ENCODE data around the gene SUPT3H.

SUPT3H gene

DNA sequence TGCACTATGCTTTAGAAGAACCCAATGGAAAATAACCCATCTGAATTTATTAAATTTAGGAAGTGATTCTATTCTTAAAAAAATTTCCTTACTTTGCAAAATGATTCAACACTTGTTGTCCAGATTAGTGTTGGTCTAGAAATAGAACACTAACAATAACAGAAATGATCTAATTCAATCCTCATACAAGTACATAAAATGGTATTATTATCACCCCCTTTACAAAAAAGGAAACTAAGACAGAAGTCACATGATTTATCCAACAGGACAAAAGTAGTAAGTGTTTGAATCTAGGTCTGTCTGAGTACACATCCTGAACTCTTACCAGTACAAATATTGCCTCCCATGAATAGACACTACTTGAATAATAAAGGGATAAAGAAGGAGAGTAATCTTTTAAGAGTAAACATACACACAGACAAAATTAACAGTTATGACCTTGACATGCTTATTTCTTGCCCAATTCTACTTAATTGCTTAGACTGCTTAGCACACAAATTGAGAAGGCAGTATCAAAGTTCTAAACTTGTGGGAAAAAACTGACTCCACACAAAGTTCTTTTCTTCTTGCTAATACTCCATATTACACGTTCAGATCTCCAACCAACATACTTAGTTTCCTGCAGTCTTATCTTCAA is 245.0 kb downstream of the SUPT3H start:
- no peak for DNase-seq (ENCODE audit: low read depth)
- TF ChIP-seq, protein P1, sequence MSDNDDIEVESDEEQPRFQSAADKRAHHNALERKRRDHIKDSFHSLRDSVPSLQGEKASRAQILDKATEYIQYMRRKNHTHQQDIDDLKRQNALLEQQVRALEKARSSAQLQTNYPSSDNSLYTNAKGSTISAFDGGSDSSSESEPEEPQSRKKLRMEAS (IDR thresholded peaks at IDR 0.05; ENCODE audit: low read depth, low read length), result no peak
- TF ChIP-seq MYC (IDR thresholded peaks at IDR 0.05; ENCODE audit: low read depth, low read length) (no peak), POLR2A (IDR thresholded peaks at IDR 0.05; ENCODE audit: extremely low read depth, insufficient read length) (no peak)
- TF ChIP-seq, protein P2, sequence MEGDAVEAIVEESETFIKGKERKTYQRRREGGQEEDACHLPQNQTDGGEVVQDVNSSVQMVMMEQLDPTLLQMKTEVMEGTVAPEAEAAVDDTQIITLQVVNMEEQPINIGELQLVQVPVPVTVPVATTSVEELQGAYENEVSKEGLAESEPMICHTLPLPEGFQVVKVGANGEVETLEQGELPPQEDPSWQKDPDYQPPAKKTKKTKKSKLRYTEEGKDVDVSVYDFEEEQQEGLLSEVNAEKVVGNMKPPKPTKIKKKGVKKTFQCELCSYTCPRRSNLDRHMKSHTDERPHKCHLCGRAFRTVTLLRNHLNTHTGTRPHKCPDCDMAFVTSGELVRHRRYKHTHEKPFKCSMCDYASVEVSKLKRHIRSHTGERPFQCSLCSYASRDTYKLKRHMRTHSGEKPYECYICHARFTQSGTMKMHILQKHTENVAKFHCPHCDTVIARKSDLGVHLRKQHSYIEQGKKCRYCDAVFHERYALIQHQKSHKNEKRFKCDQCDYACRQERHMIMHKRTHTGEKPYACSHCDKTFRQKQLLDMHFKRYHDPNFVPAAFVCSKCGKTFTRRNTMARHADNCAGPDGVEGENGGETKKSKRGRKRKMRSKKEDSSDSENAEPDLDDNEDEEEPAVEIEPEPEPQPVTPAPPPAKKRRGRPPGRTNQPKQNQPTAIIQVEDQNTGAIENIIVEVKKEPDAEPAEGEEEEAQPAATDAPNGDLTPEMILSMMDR (IDR thresholded peaks at IDR 0.05; ENCODE audit: low read depth, low read length), result no peak
- no peak overlapping the region for H3K4me3 ChIP-seq (ENCODE audit: low read depth, low read length)

DNA sequence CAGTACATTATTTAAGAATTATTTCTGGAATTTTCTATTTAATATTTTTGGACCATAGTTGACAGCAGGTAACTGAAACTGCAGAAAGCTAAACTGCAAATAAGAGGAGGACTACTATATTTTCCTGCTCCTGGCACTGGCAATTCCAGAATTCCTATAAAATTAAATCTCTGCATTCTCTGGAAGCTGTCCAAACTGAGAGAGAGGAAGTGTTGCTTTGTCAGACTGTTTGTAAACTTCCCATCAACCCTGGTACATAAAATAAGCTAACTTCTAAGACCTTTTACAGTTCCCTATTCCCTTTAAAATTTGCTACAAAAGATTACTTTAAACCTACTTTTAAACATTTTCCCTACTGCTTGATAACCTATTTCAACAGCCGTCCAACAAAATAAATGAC is 245.7 kb downstream of the SUPT3H start:
- no peak for TF ChIP-seq MYC (IDR thresholded peaks at IDR 0.05; ENCODE audit: low read depth, low read length)
- TF ChIP-seq, protein P1 (IDR thresholded peaks at IDR 0.05; ENCODE audit: low read depth, low read length), result no peak
- DNase-seq (ENCODE audit: low read depth), result no peak
- H3K4me3 ChIP-seq (ENCODE audit: low read depth, low read length), result no peak overlapping the region

GRCh38 chr6:45129051-45129450 is 248.7 kb downstream of the SUPT3H start:
- TF ChIP-seq, protein P1 (IDR thresholded peaks at IDR 0.05; ENCODE audit: low read depth, low read length), result no peak
- no peak for TF ChIP-seq MYC (IDR thresholded peaks at IDR 0.05; ENCODE audit: low read depth, low read length)
- TF ChIP-seq, protein P2 (IDR thresholded peaks at IDR 0.05; ENCODE audit: low read depth, low read length), result no peak
- no peak for TF ChIP-seq POLR2A (IDR thresholded peaks at IDR 0.05; ENCODE audit: extremely low read depth, insufficient read length)
- no peak overlapping the region for H3K4me3 ChIP-seq (ENCODE audit: low read depth, low read length)
- DNase-seq (ENCODE audit: low read depth), result no peak

- TF ChIP-seq POLR2A (IDR thresholded peaks at IDR 0.05; ENCODE audit: extremely low read depth, insufficient read length) (no peak), MYC (IDR thresholded peaks at IDR 0.05; ENCODE audit: low read depth, low read length) (no peak)
- TF ChIP-seq, protein P1 (IDR thresholded peaks at IDR 0.05; ENCODE audit: low read depth, low read length), result no peak
- TF ChIP-seq, protein P2 (IDR thresholded peaks at IDR 0.05; ENCODE audit: low read depth, low read length), result no peak
- H3K4me3 ChIP-seq (ENCODE audit: low read depth, low read length), result no peak overlapping the region
- DNase-seq (ENCODE audit: low read depth), result no peak
These were observed 250.5 kb downstream of the SUPT3H start for GRCh38 chr6:45127185-45127584.

- no peak for DNase-seq (ENCODE audit: low read depth)
- TF ChIP-seq, protein P1 (IDR thresholded peaks at IDR 0.05; ENCODE audit: low read depth, low read length), result no peak
- TF ChIP-seq, protein P2 (IDR thresholded peaks at IDR 0.05; ENCODE audit: low read depth, low read length), result no peak
- no peak for TF ChIP-seq MYC (IDR thresholded peaks at IDR 0.05; ENCODE audit: low read depth, low read length)
- no peak for TF ChIP-seq POLR2A (IDR thresholded peaks at IDR 0.05; ENCODE audit: extremely low read depth, insufficient read length)
- H3K4me3 ChIP-seq (ENCODE audit: low read depth, low read length), result no peak overlapping the region
These were observed 251.7 kb downstream of the SUPT3H start for GRCh38 chr6:45126033-45126432.

DNA sequence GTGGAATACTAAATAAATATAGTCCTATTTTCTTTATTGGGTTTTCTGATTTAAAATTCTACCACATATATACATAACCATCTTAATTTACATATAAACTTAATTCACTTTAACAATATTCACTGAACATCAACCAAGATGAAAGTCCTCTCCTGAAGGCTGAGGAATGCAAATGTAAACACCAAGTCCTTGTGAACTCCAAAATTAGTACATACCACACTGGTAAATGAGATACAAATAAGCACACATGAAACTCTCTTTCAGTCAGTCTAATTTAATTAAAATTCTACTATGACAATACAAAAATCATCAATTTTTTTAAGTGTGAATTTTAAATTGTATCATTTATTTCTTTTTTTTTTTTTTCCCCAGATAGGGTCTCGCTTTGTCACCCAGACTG is 254.7 kb downstream of the SUPT3H start:
- H3K4me3 ChIP-seq (ENCODE audit: low read depth, low read length), result no peak overlapping the region
- TF ChIP-seq, protein P1 (IDR thresholded peaks at IDR 0.05; ENCODE audit: low read depth, low read length), result no peak
- TF ChIP-seq MYC (IDR thresholded peaks at IDR 0.05; ENCODE audit: low read depth, low read length) (no peak), POLR2A (IDR thresholded peaks at IDR 0.05; ENCODE audit: extremely low read depth, insufficient read length) (no peak)
- TF ChIP-seq, protein P2 (IDR thresholded peaks at IDR 0.05; ENCODE audit: low read depth, low read length), result no peak
- DNase-seq (ENCODE audit: low read depth), result no peak
